ENCODE measurements around the gene MIS18BP1.
"Not testable (repeated sequence)": the region's sequence is repeated elsewhere in the genome, so short reads cannot be mapped to it uniquely, and the experiment has no call there.

The MIS18BP1 gene

GRCh38 chr14:45287610-45288009, 34.6 kb upstream of the MIS18BP1 start:
- H3K27me3 ChIP-seq (ENCODE audit: insufficient read depth, poor library complexity, severe bottlenecking): no peaks in the 10 kb centered on the region
- TF ChIP-seq SPI1 (IDR thresholded peaks at IDR 0.05; ENCODE audit: borderline replicate concordance, low read depth): no peak
- TF ChIP-seq GABPA (IDR thresholded peaks at IDR 0.05; ENCODE audit: low read depth): no peak
- TF ChIP-seq REST (IDR thresholded peaks at IDR 0.05; ENCODE audit: insufficient replicate concordance, low read depth): no peak
- no peak for TF ChIP-seq POLR2AphosphoS5 (IDR thresholded peaks at IDR 0.05; ENCODE audit: low read depth)
- TF ChIP-seq CTCF (IDR thresholded peaks at IDR 0.05; ENCODE audit: insufficient read depth, low read length): no peak
- H3K4me3 ChIP-seq (replicated peaks; ENCODE audit: insufficient read depth, low read length): no peak overlapping the region
- DNase-seq (ENCODE audit: low read depth in 1 of 2, low spot score in 1 of 2): no peak
- H3K27ac ChIP-seq (replicated peaks): no peak overlapping the region

GRCh38 chr14:45284802-45285201, 31.8 kb upstream of the MIS18BP1 start:
- no peaks in the 10 kb centered on the region for H3K27me3 ChIP-seq (ENCODE audit: insufficient read depth, poor library complexity, severe bottlenecking)
- TF ChIP-seq REST (IDR thresholded peaks at IDR 0.05; ENCODE audit: insufficient replicate concordance, low read depth) (no peak), GABPA (IDR thresholded peaks at IDR 0.05; ENCODE audit: low read depth) (no peak), CTCF (IDR thresholded peaks at IDR 0.05; ENCODE audit: insufficient read depth, low read length) (no peak), SPI1 (IDR thresholded peaks at IDR 0.05; ENCODE audit: borderline replicate concordance, low read depth) (no peak), POLR2AphosphoS5 (IDR thresholded peaks at IDR 0.05; ENCODE audit: low read depth) (no peak)
- no peak overlapping the region for H3K27ac ChIP-seq (replicated peaks)
- no peak overlapping the region for H3K4me3 ChIP-seq (replicated peaks; ENCODE audit: insufficient read depth, low read length)
- no peak for DNase-seq (ENCODE audit: low read depth in 1 of 2, low spot score in 1 of 2)

- not testable (repeated sequence) for H3K27me3 ChIP-seq (ENCODE audit: insufficient read depth, poor library complexity, severe bottlenecking); DNase-seq (ENCODE audit: low read depth in 1 of 2, low spot score in 1 of 2); H3K27ac ChIP-seq (replicated peaks); H3K4me3 ChIP-seq (replicated peaks; ENCODE audit: insufficient read depth, low read length)
Observed at GRCh38 chr14:45281731-45282400, 28.9 kb upstream of the MIS18BP1 start.

- DNase-seq (ENCODE audit: low read depth in 1 of 2, low spot score in 1 of 2): no peak
- H3K27ac ChIP-seq (replicated peaks): no peak overlapping the region
- TF ChIP-seq CTCF (IDR thresholded peaks at IDR 0.05; ENCODE audit: insufficient read depth, low read length) (no peak), GABPA (IDR thresholded peaks at IDR 0.05; ENCODE audit: low read depth) (no peak), POLR2AphosphoS5 (IDR thresholded peaks at IDR 0.05; ENCODE audit: low read depth) (no peak), SPI1 (IDR thresholded peaks at IDR 0.05; ENCODE audit: borderline replicate concordance, low read depth) (no peak), REST (IDR thresholded peaks at IDR 0.05; ENCODE audit: insufficient replicate concordance, low read depth) (no peak)
- H3K27me3 ChIP-seq (ENCODE audit: insufficient read depth, poor library complexity, severe bottlenecking): no peaks in the 10 kb centered on the region
- no peak overlapping the region for H3K4me3 ChIP-seq (replicated peaks; ENCODE audit: insufficient read depth, low read length)
Observed at GRCh38 chr14:45271858-45272537, 19.0 kb upstream of the MIS18BP1 start.

Measured in HL-60 (cell line).